Measurements from ENCODE around the gene GGT5.
"Not testable (repeated sequence)": the region's sequence is repeated elsewhere in the genome, so short reads cannot be mapped to it uniquely, and the experiment has no call there.

Gene GGT5

GRCh38 chr22:24200619-24201212 is 44.2 kb downstream of the GGT5 start:
- DNase-seq: no peak

- no peak for DNase-seq
These were observed 46.2 kb downstream of the GGT5 start for GRCh38 chr22:24198682-24199052.

GRCh38 chr22:24191893-24192292 is 53.0 kb downstream of the GGT5 start:
- no peak for DNase-seq

- no peak for DNase-seq
These were observed 53.5 kb downstream of the GGT5 start for GRCh38 chr22:24191381-24191841.

- DNase-seq: no peak
These were observed 54.2 kb downstream of the GGT5 start for GRCh38 chr22:24190596-24191208.

GRCh38 chr22:24190159-24190540 is 54.7 kb downstream of the GGT5 start:
- no peak for DNase-seq

GRCh38 chr22:24189249-24190158 is 55.4 kb downstream of the GGT5 start:
- DNase-seq: no peak

GRCh38 chr22:24188705-24189248 is 56.1 kb downstream of the GGT5 start:
- DNase-seq: no peak

- no peak for DNase-seq
These were observed 56.9 kb downstream of the GGT5 start for GRCh38 chr22:24187731-24188644.

GRCh38 chr22:24186892-24187670 is 57.8 kb downstream of the GGT5 start:
- no peak for DNase-seq

GRCh38 chr22:24186352-24186740 is 58.5 kb downstream of the GGT5 start:
- no peak for DNase-seq

GRCh38 chr22:24185501-24186351 is 59.2 kb downstream of the GGT5 start:
- DNase-seq: no peak

GRCh38 chr22:24185001-24185500 is 59.8 kb downstream of the GGT5 start:
- DNase-seq: no peak

- DNase-seq: no peak
These were observed 60.7 kb downstream of the GGT5 start for GRCh38 chr22:24184057-24184798.

- no peak for DNase-seq
These were observed 61.4 kb downstream of the GGT5 start for GRCh38 chr22:24183321-24184031.

GRCh38 chr22:24182900-24183246 is 62.0 kb downstream of the GGT5 start:
- not testable (repeated sequence) for DNase-seq

- DNase-seq: no peak
These were observed 62.6 kb downstream of the GGT5 start for GRCh38 chr22:24181996-24182899.

All from activated effector memory CD4-positive, alpha-beta T cell treated with Interleukin-2 at 50 U/mL for 16 hours (primary cell).